ENCODE data around the gene TAGLN2. TPM values are rescaled to one million over a fixed set of nuclear protein-coding genes. Genes with fewer than 3 reads are reported as not detected.

The TAGLN2 gene
- total and polyA plus RNA-seq, 9 of the 15 experiments (the other 6 are each of a cell fraction or from before 2014, with no cell fraction given) = 192 to 683 (median 455) TPM

DNA sequence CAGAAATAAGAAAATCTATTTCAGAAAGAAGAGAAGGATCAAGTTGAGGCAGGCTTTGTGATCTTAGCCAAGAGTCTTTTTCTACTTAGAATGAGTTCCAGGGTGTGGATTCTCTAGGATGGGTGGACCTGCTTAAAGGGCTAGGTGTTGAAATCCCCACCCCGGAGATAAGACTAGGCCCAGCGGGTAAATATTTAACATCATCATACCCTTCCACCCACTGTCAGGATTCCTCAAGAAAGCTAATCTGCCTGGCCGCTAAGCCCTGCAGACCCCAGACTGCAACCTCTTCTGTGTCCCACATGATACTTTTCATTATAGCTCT lies 14.3 kb upstream of the TAGLN2 start (continued):
- TF ChIP-seq ZNF764 (CRISPR knock-in tag; IDR thresholded peaks at IDR 0.05; ENCODE audit: low read depth) (no peak), C11orf30 (IDR thresholded peaks at IDR 0.05; ENCODE audit: low read depth) (no peak), HSF4 (CRISPR knock-in tag; IDR thresholded peaks at IDR 0.05; ENCODE audit: borderline replicate concordance) (no peak), CBFA2T3 (IDR thresholded peaks at IDR 0.05) (no peak), ZNF324 (CRISPR knock-in tag; IDR thresholded peaks at IDR 0.05) (no peak), HMGN3 (IDR thresholded peaks at IDR 0.05; ENCODE audit: borderline replicate concordance, extremely low read depth, insufficient read length, low read depth, low read length) (no peak)
- TF ChIP-seq, protein P1, sequence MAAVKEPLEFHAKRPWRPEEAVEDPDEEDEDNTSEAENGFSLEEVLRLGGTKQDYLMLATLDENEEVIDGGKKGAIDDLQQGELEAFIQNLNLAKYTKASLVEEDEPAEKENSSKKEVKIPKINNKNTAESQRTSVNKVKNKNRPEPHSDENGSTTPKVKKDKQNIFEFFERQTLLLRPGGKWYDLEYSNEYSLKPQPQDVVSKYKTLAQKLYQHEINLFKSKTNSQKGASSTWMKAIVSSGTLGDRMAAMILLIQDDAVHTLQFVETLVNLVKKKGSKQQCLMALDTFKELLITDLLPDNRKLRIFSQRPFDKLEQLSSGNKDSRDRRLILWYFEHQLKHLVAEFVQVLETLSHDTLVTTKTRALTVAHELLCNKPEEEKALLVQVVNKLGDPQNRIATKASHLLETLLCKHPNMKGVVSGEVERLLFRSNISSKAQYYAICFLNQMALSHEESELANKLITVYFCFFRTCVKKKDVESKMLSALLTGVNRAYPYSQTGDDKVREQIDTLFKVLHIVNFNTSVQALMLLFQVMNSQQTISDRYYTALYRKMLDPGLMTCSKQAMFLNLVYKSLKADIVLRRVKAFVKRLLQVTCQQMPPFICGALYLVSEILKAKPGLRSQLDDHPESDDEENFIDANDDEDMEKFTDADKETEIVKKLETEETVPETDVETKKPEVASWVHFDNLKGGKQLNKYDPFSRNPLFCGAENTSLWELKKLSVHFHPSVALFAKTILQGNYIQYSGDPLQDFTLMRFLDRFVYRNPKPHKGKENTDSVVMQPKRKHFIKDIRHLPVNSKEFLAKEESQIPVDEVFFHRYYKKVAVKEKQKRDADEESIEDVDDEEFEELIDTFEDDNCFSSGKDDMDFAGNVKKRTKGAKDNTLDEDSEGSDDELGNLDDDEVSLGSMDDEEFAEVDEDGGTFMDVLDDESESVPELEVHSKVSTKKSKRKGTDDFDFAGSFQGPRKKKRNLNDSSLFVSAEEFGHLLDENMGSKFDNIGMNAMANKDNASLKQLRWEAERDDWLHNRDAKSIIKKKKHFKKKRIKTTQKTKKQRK (IDR thresholded peaks at IDR 0.05; ENCODE audit: borderline replicate concordance, low read depth, low read length) = no peak
- TF ChIP-seq, protein P2, sequence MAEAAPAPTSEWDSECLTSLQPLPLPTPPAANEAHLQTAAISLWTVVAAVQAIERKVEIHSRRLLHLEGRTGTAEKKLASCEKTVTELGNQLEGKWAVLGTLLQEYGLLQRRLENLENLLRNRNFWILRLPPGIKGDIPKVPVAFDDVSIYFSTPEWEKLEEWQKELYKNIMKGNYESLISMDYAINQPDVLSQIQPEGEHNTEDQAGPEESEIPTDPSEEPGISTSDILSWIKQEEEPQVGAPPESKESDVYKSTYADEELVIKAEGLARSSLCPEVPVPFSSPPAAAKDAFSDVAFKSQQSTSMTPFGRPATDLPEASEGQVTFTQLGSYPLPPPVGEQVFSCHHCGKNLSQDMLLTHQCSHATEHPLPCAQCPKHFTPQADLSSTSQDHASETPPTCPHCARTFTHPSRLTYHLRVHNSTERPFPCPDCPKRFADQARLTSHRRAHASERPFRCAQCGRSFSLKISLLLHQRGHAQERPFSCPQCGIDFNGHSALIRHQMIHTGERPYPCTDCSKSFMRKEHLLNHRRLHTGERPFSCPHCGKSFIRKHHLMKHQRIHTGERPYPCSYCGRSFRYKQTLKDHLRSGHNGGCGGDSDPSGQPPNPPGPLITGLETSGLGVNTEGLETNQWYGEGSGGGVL (CRISPR knock-in tag; IDR thresholded peaks at IDR 0.05) = no peak
- TF ChIP-seq, protein P3, sequence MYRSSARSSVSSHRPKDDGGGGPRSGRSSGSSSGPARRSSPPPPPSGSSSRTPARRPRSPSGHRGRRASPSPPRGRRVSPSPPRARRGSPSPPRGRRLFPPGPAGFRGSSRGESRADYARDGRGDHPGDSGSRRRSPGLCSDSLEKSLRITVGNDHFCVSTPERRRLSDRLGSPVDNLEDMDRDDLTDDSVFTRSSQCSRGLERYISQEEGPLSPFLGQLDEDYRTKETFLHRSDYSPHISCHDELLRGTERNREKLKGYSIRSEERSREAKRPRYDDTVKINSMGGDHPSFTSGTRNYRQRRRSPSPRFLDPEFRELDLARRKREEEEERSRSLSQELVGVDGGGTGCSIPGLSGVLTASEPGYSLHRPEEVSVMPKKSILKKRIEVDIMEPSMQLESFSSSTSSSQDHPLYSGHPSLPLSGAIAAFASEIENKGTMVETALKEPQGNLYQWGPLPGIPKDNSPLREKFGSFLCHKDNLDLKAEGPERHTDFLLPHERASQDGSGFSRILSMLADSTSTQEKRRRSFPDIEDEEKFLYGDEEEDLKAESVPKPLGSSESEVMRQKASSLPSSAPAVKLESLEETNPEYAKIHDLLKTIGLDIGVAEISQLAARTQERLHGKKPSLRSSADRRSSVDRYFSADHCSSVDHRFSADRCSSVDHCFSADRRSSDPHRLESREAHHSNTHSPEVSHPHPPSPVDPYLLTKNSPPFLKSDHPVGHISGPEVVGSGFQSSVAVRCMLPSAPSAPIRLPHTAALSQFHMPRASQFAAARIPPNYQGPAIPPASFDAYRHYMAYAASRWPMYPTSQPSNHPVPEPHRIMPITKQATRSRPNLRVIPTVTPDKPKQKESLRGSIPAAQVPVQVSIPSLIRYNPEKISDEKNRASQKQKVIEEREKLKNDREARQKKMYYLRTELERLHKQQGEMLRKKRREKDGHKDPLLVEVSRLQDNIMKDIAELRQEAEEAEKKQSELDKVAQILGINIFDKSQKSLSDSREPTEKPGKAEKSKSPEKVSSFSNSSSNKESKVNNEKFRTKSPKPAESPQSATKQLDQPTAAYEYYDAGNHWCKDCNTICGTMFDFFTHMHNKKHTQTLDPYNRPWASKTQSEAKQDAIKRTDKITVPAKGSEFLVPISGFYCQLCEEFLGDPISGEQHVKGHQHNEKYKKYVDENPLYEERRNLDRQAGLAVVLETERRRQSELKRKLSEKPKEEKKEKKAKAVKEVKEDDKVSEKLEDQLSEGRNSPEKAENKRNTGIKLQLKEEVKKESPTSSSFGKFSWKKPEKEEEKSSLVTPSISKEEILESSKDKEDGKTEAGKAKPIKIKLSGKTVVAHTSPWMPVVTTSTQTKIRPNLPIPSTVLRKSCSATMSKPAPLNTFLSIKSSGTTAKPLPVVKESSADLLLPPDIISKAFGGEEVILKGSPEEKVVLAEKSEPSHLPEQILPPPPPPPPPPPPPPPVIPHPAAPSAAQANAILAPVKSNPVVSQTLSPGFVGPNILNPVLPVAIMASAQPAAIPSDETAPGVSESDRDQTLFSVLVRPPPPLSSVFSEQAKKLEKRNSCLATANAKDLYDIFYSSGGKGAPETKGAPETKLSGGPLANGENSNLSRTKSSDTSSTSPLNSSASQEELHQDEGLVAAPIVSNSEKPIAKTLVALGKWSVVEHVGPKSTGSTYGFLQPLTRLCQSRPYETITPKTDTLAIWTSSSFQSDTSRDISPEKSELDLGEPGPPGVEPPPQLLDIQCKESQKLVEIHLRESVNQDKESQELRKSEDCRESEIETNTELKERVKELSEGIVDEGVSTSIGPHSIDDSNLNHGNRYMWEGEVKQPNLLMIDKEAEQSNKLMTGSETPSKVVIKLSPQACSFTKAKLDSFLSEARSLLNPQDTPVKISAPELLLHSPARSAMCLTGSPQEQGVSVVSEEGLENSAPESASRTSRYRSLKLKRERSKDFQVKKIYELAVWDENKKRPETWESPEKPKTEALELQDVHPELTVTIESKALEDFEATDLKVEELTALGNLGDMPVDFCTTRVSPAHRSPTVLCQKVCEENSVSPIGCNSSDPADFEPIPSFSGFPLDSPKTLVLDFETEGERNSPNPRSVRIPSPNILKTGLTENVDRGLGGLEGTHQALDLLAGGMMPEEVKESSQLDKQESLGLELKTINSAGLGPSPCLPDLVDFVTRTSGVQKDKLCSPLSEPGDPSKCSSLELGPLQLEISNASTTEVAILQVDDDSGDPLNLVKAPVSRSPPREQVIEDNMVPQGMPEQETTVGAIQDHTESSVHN (IDR thresholded peaks at IDR 0.05; ENCODE audit: borderline replicate concordance in 1 of 2, low read depth in 1 of 2) = no peak
